Fibroblast of skin of left biceps (primary cell): ENCODE results near the gene MYO1F.
"Not testable (repeated sequence)": the region's sequence is repeated elsewhere in the genome, so short reads cannot be mapped to it uniquely, and the experiment has no call there.

Experiments used
- DNase-seq, 2 experiments: peaks; one replicate each; pipeline ENCODE4 v3.0.0-alpha.2; 2013; ENCODE audit warnings: low read depth in 2 of 2

Gene MYO1F

DNA sequence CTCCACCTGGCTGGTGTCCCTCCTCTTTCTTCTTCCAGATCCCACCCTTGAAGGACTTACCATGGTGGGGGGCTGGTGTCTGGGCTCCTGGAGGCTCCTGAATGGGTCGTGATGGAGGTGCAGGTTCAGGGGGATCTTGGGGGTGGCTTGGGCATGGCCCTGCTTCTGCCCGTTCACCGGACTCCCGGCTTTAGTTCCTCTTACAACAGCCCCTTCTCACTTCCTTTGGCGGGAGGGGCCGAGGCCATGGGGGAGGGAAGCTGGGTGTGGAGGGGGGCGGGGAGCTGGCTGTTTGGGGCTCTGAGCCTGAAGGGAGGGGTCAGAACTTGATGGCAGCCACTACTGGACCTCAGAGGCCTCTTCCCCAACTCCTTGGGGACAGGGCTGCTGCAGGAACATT lies at the start of gene MYO1F:
MYO1F (minus strand) TSS at position 196 of the 400 bp plus-strand sequence; CDS start at position 63, 133 bp downstream.
- DNase-seq = no peak

DNA sequence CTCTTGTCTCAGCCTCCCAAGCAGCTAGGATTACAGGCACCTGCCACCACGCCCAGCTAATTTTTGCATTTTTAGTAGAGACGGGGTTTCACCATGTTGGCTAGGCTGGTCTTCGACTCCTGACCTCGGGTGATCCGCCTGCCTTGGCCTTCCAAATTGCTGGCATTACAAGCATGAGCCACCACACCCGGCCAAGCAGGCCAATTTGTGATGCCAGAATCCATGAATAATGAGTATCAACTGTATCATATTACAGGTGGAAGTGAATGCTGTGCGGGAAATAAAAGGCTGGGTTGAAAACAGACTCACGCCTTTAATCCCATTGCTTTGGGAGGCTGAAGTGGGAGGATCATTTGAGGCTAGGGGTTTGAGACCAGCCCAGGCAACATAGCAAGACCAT lies 49.6 kb upstream of the MYO1F start:
- no peak for DNase-seq

DNA sequence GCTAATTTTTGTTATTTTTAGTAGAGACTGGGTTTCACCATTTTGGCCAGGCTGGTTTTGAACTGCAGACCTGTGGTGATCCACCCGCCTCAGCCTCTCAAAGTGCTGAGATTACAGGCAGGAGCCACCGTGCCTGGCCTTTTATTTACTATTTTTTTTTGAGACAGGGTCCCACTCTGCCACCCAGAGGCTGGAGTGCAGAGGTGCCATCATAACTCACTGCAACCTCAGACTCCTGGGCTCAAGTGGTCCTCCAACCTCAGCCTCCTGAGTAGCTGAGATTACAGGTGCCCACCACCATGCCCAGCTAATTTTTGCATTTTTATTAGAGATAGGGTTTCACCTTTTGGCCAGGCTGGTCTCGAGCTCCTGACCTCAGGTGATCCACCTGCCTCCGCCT lies 45.6 kb upstream of the MYO1F start:
- DNase-seq = not testable (repeated sequence)

DNA sequence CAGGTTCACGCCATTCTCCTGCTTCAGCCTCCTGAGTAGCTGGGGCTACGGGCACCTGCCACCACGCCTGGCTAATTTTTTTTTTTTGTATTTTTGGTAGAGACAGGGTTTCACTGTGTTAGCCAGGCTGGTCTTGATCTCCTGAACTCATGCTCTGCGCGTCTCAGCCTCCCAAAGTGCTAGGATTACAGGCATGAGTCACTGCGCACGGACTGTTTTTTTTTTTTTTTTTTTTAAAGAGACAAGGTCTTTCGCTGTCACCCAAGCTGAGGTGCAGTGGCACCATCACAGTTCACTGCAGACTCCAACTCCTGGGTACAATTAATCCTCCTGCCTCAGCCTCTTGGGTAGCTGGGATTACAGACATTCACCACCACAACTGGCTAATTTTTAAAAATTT lies 41.5 kb upstream of the MYO1F start:
- no peak for DNase-seq

DNA sequence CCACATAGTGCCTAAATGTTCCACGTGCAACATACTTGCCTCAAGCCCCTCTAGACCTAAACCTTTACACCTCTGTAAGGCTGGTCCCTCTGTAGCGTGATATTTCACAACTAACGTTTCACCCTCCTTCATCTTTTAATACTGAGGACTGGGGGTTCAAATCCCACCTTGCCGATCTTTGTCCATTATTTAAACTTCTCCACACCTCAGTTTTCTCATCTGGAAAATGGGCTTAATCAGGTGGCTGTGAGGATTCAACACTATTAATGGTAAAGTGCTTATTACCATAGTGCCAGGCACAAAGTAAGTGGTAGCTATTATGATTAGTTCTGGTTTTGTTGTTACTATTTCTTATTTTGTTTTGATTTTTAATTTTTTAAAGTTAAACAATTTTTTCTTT lies 40.7 kb upstream of the MYO1F start:
- no peak for DNase-seq

DNA sequence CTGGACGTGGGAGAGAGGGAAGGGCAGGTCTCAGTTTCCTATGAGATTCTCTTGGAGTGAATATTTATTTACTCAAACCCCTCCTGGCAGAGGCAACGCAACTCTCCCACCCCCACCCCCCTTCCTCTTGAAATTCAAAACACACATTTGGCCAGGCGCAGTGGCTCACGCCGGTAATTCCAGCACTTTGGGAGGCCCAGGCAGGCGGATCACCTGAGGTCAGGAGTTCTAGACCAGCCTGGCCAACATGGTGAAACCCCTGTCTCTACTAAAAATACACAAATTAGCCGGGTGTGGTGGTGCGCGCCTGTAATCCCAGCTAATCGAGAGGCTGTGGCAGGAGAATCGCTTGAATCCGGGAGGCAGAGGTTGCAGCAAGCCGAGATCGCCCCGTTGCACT lies 40.1 kb upstream of the MYO1F start:
- not testable (repeated sequence) for DNase-seq

GRCh38 chr19:8616861-8617260 lies 39.6 kb upstream of the MYO1F start:
- no peak for DNase-seq

DNA sequence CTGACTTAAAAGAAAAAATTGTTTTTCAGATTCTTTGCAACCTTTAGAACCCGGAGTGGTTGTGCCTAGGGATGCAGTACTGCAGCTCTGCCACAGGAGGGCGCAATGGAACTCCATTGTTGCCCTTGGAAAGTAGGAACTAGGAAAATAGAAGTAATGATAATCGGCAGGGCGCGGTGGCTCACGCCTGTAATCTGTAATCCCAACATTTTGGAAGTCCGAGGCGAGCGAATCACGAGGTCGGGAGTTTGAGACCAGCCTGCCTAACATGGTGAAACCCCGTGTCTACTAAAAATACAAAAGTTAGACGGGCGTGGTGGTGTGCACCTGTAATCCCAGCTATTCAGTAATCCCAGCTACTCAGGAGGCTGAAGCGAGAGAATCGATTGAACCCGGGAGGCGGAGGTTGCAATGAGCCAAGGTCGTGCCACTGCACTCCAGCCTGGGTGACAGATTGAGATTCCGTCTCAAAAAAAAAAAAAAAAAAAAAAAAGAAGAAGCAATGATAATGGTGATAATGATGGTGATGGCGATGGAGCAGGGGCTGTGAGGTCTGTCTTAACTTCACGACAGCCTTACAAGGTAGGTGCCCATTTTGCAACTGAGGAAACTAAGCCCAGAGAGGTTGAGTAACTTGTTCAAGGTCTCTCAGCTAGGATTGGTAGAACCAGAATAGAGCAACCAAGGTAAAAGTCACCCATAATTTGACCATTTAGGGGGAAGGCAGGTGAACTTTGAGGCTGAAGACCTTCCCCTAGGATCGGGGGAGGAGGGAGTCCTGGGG lies 38.8 kb upstream of the MYO1F start:
- DNase-seq = no peak

DNA sequence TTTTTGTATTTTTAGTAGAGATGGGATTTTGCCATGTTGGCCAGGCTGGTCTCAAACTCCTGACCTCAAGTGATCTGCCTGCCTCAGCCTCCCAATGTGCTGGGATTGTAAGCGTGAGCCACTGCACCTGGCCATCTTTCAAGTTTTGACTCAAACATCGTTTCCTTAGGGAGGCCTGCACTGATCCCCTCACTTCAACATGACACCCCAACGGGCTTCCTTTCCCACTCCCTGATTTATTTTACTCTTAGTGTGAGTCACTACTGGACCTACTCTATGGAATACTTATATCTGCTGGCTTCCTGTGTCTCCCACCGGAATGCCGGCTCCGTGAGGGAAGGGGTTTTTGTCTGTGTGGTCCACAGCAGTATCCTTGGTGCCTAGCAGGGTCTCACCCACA lies 37.8 kb upstream of the MYO1F start:
- DNase-seq = no peak

- DNase-seq = no peak
Observed at GRCh38 chr19:8614455-8614854, 37.2 kb upstream of the MYO1F start.

DNA sequence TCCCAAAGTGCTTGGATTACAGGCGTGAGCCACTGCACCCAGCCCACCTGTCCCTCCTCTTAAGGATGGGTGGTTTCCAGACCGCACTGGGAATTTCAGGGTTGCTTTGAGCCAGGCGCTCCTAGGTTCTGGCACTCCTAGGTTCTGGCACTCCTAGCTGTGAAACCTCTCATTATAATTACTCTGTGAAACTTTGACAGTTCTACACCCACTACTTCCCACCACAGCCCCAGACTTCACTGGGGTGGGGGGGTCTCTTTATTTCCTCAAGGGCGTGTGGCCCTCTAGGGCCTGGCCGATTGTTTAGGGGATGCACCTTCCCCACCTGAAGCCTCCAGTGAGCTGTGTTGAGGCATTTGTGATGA lies 35.5 kb upstream of the MYO1F start:
- no peak for DNase-seq

- no peak for DNase-seq
Observed at GRCh38 chr19:8611877-8612806, 34.9 kb upstream of the MYO1F start.

DNA sequence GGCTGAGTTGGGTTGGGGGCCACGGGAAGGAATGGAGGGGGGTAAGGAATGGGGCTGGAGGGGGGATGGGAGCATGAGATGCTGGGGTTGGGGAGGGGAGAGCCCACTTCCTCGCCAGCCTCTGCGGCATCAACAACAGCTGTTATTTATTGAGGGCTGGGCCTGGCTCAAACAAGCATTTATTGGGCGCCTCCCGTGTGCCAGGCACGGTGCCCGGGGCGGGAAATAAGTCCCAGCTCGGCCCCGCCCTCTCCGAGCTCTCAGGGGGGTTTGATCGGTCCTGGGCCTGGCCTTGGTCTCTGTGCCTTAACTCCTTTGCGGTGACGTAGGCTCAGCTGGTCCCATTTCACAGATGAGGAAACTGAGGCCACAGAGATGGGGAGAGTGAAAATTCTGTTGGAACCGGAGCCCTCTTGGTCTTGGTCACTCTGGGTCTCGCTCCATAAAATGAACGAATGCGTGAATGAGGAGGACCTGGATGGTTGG lies 34.2 kb upstream of the MYO1F start:
- no peak for DNase-seq

DNA sequence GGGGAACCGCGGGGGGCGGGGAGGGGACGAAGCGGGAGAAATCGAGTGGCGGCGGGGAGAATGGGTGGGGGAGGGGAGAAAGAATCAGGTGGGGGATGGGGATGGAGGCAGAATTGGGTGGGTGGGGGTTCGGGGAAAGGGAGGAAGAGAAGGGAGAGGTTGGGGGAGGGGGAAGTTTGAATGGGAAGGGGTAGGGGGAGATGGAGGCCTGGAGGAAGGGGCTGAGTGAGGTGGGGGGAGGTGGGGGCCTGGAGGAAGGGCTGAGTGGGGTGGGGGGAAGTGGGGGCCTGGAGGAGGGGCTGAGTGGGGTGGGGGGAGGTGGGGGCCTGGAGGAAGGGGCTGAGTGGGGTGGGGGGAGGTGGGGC lies 33.7 kb upstream of the MYO1F start:
- no peak for DNase-seq

GRCh38 chr19:8610041-8610935 lies 33.0 kb upstream of the MYO1F start, which contains the start of gene ADAMTS10:
Gene ADAMTS10 (minus strand): TSS chr19:8610715. CDS start chr19:8605710, 5,005 bp downstream.
- no peak for DNase-seq

DNA sequence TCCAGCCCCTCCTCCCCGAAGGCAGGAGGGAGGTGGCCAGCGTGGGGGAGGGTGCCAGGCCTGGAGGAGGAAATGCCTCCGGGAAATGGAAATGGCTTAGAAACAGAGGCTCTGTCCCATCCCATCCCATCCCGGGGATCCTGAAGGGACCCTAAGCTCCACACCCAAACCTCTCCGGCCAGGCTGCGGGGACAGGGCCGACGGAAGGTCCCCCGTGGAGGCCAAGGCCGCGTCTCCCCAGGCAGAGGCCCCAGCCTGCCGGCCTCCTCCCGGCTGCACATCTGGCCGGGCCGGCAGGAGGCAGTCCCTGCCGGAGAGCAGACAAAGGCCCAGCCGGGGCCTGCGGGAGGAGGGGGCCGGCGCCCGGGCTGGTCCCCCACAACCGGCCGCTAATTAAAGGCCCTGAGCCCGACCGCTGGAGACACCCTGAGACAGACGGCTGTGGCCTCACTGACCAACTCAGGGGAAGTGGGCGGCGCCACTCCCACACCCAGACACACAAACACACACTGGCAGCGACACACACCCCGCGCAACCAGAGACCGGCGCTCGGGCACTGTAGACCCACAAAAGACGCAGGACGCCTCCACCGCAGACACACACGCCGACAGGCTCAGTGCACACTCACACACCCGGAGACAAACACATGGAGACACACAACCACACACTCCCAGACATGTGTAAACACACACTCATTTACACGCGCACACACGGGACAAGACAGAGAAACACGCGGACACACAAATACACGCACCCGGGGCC lies 32.2 kb upstream of the MYO1F start:
- DNase-seq = no peak

GRCh38 chr19:8608941-8609278 lies 31.7 kb upstream of the MYO1F start:
- DNase-seq = no peak

GRCh38 chr19:8607386-8607785 lies 30.1 kb upstream of the MYO1F start:
- DNase-seq = no peak

GRCh38 chr19:8605514-8605913 lies 28.3 kb upstream of the MYO1F start:
- no peak for DNase-seq

DNA sequence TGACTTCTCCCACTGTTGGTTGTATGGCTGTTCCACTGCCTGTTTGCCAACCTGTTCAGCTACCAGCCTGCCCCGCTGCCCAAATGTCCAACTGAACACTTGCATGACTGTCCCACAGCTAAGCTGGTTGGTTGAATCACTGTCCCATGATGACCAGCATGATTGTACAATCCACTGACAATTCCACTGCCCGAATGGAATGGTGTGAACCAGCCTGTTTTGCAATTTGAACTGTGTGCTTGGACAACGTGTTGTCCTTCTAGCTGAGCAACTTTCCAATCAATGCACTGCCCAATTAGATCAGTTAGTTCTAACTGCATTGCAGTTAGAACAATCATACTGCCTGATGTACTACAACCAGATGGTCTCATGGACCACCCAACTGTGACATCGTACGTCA lies 24.6 kb upstream of the MYO1F start:
- DNase-seq = no peak

GRCh38 chr19:8600816-8601215 lies 23.6 kb upstream of the MYO1F start:
- no peak for DNase-seq
